ENCODE results near the gene ASTN1.

DNA sequence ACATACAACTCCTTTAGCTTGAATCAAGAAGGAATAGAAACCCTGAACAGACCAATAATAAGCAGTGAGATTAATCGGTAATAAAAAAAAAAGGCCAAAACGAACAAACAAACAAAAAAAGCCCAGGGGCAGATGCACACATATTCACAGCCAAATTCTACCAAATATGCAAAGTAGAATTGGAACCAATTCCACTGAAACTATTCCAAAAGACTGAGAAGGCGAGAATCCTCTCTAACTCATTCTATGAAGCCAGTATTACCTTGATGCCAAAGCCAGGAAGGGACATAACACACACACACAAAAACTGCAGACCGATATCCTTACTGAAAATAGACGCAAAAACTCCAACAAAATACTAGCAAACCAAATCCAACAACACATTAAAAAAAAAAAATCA is 161.6 kb downstream of the ASTN1 start:
- TF ChIP-seq, protein P1, sequence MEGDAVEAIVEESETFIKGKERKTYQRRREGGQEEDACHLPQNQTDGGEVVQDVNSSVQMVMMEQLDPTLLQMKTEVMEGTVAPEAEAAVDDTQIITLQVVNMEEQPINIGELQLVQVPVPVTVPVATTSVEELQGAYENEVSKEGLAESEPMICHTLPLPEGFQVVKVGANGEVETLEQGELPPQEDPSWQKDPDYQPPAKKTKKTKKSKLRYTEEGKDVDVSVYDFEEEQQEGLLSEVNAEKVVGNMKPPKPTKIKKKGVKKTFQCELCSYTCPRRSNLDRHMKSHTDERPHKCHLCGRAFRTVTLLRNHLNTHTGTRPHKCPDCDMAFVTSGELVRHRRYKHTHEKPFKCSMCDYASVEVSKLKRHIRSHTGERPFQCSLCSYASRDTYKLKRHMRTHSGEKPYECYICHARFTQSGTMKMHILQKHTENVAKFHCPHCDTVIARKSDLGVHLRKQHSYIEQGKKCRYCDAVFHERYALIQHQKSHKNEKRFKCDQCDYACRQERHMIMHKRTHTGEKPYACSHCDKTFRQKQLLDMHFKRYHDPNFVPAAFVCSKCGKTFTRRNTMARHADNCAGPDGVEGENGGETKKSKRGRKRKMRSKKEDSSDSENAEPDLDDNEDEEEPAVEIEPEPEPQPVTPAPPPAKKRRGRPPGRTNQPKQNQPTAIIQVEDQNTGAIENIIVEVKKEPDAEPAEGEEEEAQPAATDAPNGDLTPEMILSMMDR (IDR thresholded peaks at IDR 0.05), result no peak
- TF ChIP-seq SIN3A (IDR thresholded peaks at IDR 0.05; ENCODE audit: borderline replicate concordance, insufficient read depth, low read depth, low read length), result no peak
- TF ChIP-seq POLR2AphosphoS5 (IDR thresholded peaks at IDR 0.05; ENCODE audit: low read depth, low read length), result no peak

Data from Panc1 (cell line).